GM12891 (cell line): ENCODE data around the gene MAGEA8.
"Not testable (repeated sequence)": the region's sequence is repeated elsewhere in the genome, so short reads cannot be mapped to it uniquely, and the experiment has no call there.

Experiments used
- DNase-seq: peaks from one replicate; pipeline ENCODE4 v3.0.0; 2011; ENCODE audit warnings: low spot score; ENCODE audit not compliant: insufficient read length
- FAIRE-seq: peaks from 2 replicates; lab custom pipeline; 2011; peaks lifted over from hg19 to GRCh38; lab: Jason Lieb, UNC
- PAX5 ChIP-seq: IDR thresholded peaks from 2 replicates; pipeline ENCODE4 v1.6.1; 2011; ENCODE audit warnings: low read length, moderate library complexity, mild to moderate bottlenecking; ENCODE audit not compliant: insufficient read depth, severe bottlenecking
- POLR2A ChIP-seq: IDR thresholded peaks from 2 replicates; pipeline ENCODE4 v1.6.1; 2011; ENCODE audit warnings: low read depth, low read length, control low read depth
- POLR2AphosphoS5 ChIP-seq: IDR thresholded peaks from 2 replicates; pipeline ENCODE4 v1.6.1; 2011; ENCODE audit warnings: low read depth, low read length, control low read depth
- POU2F2 ChIP-seq: IDR thresholded peaks from 2 replicates; pipeline ENCODE4 v1.6.1; 2011; ENCODE audit warnings: low read depth, mild to moderate bottlenecking, control low read depth, low read length, moderate library complexity
- SPI1 ChIP-seq: IDR thresholded peaks from 2 replicates; pipeline ENCODE4 v1.6.1; 2011; ENCODE audit warnings: low read depth, low read length, control low read depth
- TAF1 ChIP-seq: IDR thresholded peaks from 2 replicates; pipeline ENCODE4 v1.6.1; 2011; ENCODE audit warnings: low read depth, low read length, control low read depth

The MAGEA8 gene

GRCh38 chrX:149903889-149904748 lies 23.1 kb downstream of the MAGEA8 start:
- FAIRE-seq (no peak), DNase-seq (no peak)
- TF ChIP-seq PAX5, result no peak
- no peak for TF ChIP-seq TAF1
- no peak for TF ChIP-seq POU2F2
- TF ChIP-seq POLR2AphosphoS5, result no peak
- no peak for TF ChIP-seq POLR2A
- TF ChIP-seq SPI1, result no peak

GRCh38 chrX:149908308-149908707 lies 27.3 kb downstream of the MAGEA8 start:
- DNase-seq (no peak), FAIRE-seq (no peak)
- TF ChIP-seq POU2F2, result no peak
- no peak for TF ChIP-seq POLR2AphosphoS5
- TF ChIP-seq POLR2A, result no peak
- no peak for TF ChIP-seq TAF1
- TF ChIP-seq SPI1, result no peak
- TF ChIP-seq PAX5, result no peak

GRCh38 chrX:149908727-149909126 lies 27.7 kb downstream of the MAGEA8 start:
- no peak for FAIRE-seq
- TF ChIP-seq POLR2AphosphoS5 (no peak), POLR2A (no peak), TAF1 (no peak), PAX5 (no peak), POU2F2 (no peak), SPI1 (no peak)
- no peak for DNase-seq

GRCh38 chrX:149909324-149910177 lies 28.6 kb downstream of the MAGEA8 start:
- DNase-seq (no peak), FAIRE-seq (no peak)
- TF ChIP-seq TAF1, result no peak
- TF ChIP-seq SPI1, result no peak
- no peak for TF ChIP-seq POLR2AphosphoS5
- TF ChIP-seq POU2F2, result no peak
- TF ChIP-seq PAX5, result no peak

GRCh38 chrX:149910178-149910695 lies 29.3 kb downstream of the MAGEA8 start:
- FAIRE-seq, result no peak

GRCh38 chrX:149916745-149917392 lies 35.9 kb downstream of the MAGEA8 start:
- no peak for DNase-seq
- TF ChIP-seq SPI1 (peak; percentile 77), TAF1 (no peak), POU2F2 (no peak)
- FAIRE-seq, result no peak

More at GRCh38 chrX:149910178-149910695, 29.3 kb downstream of the MAGEA8 start:
- no peak for DNase-seq
- TF ChIP-seq SPI1, result no peak
- TF ChIP-seq TAF1, result no peak
- TF ChIP-seq POU2F2, result no peak
- TF ChIP-seq PAX5, result no peak
- TF ChIP-seq POLR2A, result no peak
- no peak for TF ChIP-seq POLR2AphosphoS5

- peak; percentile 52 for FAIRE-seq
- not testable (repeated sequence) for DNase-seq
Observed at GRCh38 chrX:149923836-149924235, 42.9 kb downstream of the MAGEA8 start.

GRCh38 chrX:149924434-149924833 lies 43.5 kb downstream of the MAGEA8 start:
- FAIRE-seq, DNase-seq: not testable (repeated sequence)

- DNase-seq, FAIRE-seq: not testable (repeated sequence)
Observed at GRCh38 chrX:149927245-149927963, 46.4 kb downstream of the MAGEA8 start.

GRCh38 chrX:149927964-149928258 lies 46.9 kb downstream of the MAGEA8 start:
- not testable (repeated sequence) for DNase-seq
- FAIRE-seq, result peak; percentile 91

GRCh38 chrX:149928635-149929034 lies 47.7 kb downstream of the MAGEA8 start:
- FAIRE-seq, result peak; percentile 77
- DNase-seq, result not testable (repeated sequence)

GRCh38 chrX:149929400-149929799 lies 48.4 kb downstream of the MAGEA8 start, which contains the start of gene HSFX4:
HSFX4 (plus strand) TSS chrX:149929573; CDS start chrX:149929645, 72 bp downstream.
- peak; percentile 31 for FAIRE-seq

GRCh38 chrX:149931355-149931754 lies 50.4 kb downstream of the MAGEA8 start:
- FAIRE-seq, result peak; percentile 50

More at GRCh38 chrX:149929400-149929799, 48.4 kb downstream of the MAGEA8 start, which contains the start of gene HSFX4:
- DNase-seq, result not testable (repeated sequence)

GRCh38 chrX:149932150-149932549 lies 51.2 kb downstream of the MAGEA8 start:
- DNase-seq, result not testable (repeated sequence)
- FAIRE-seq, result peak; percentile 98

More at GRCh38 chrX:149931355-149931754, 50.4 kb downstream of the MAGEA8 start:
- not testable (repeated sequence) for DNase-seq
